ENCODE measurements around the gene COL5A1.

- no peak for TF ChIP-seq POLR2A (IDR thresholded peaks at IDR 0.05)
- TF ChIP-seq CTCF (IDR thresholded peaks at IDR 0.05): no peak
These were observed 11.2 kb upstream of the COL5A1 start for GRCh38 chr9:134630393-134630790.
